HCT116 (cell line): ENCODE results near the gene TMEM178A. TPM values are rescaled to one million over a fixed set of nuclear protein-coding genes. Genes with fewer than 3 reads are reported as not detected.
"Not testable (repeated sequence)": the region's sequence is repeated elsewhere in the genome, so short reads cannot be mapped to it uniquely, and the experiment has no call there.

Experiments
- ATAC-seq: fragments of 200-7000 bp; cut with Tn5 transposase; 2 replicates; pipeline ENCODE4 v1.9.1; 2020; ENCODE audit warnings: mild to moderate bottlenecking, moderate library complexity
- BruUV-seq: library from RNA; stranded (reverse); fragments of 400-500 nt; replicated peaks from 2 replicates; lab custom pipeline; 2021; lab: Mats Ljungman, UMichigan
- CTCF ChIA-PET: fragments of 300-600 bp; sonication (Branson Sonifier 250); formaldehyde crosslinking; loops from one replicate; lab custom pipeline; 2021; ENCODE audit warnings: antibody characterized with exemption; lab: Charles Lee
- POLR2A ChIA-PET: fragments of 300-600, 350-600 bp; sonication (Branson Sonifier 250); formaldehyde crosslinking; loops from one replicate; lab custom pipeline; 2021; ENCODE audit warnings: antibody characterized with exemption; lab: Charles Lee
- RAD21 ChIA-PET, 2 experiments: fragments of 300-600 bp; sonication (Branson Sonifier 250); formaldehyde crosslinking; loops; one replicate each; lab custom pipeline; 2023; ENCODE audit warnings: low total read pairs in 2 of 2; ENCODE audit not compliant: uncharacterized antibody in 2 of 2, unreplicated experiment in 2 of 2, low non-redundant PET in 1 of 2; lab: Charles Lee
- DNase-seq: peaks from one replicate; pipeline ENCODE4 v3.0.0-alpha.2; 2010; ENCODE audit warnings: low read depth, low spot score
- H2AFZ ChIP-seq: fragments of 200-600 bp; shearing (Covaris generic), sonication (generic); 2 replicates; pipeline ENCODE4 v1.6.1; 2017; ENCODE audit warnings: low read depth, mixed run types, mixed read lengths, antibody characterized with exemption, low read length; ENCODE audit not compliant: poor library complexity, severe bottlenecking
- H3K27ac ChIP-seq: 2 replicates; pipeline ENCODE4 v1.5.1; 2012; ENCODE audit warnings: low read depth, low read length
- H3K27me3 ChIP-seq: fragments of 200-600 bp; sonication (generic); 2 replicates; pipeline ENCODE4 v1.6.1; 2016; ENCODE audit warnings: mixed run types, low read length, mixed read lengths; ENCODE audit not compliant: insufficient read depth
- H3K36me3 ChIP-seq, 2 experiments: fragments of 200-500 bp in 1 of 2; fragments of 200-600 bp in 1 of 2; sonication (Bioruptor generic) in 1 of 2; sonication (generic) in 1 of 2; 2 replicates each; pipeline versions ENCODE4 v1.5.1 to v1.6.1; 2014 to 2016; ENCODE audit warnings: low read length in 2 of 2, inconsistent platforms in 1 of 2, mixed read lengths in 1 of 2, mixed run types in 1 of 2; ENCODE audit not compliant: insufficient read depth in 2 of 2, control insufficient read depth in 1 of 2
- H3K4me1 ChIP-seq, 2 experiments: fragments of 200-600 bp in 1 of 2; sonication (generic) in 1 of 2; 2 replicates each; pipeline versions ENCODE4 v1.5.1 to v1.6.1; 2012 to 2017; ENCODE audit warnings: low read length in 2 of 2, inconsistent platforms in 1 of 2, mild to moderate bottlenecking in 1 of 2, mixed read lengths in 1 of 2, mixed run types in 1 of 2, moderate library complexity in 1 of 2; ENCODE audit not compliant: insufficient read depth in 2 of 2, control insufficient read depth in 1 of 2
- H3K4me2 ChIP-seq: fragments of 200-600 bp; sonication (generic); 2 replicates; pipeline ENCODE4 v1.6.1; 2017; ENCODE audit warnings: mixed run types, low read length, mixed read lengths
- H3K4me3 ChIP-seq, 2 experiments: fragments of 200-600 bp in 1 of 2; sonication (generic) in 1 of 2; replicated peaks in 1 of 2; 2 replicates each; pipeline ENCODE4 v1.5.1; 2011 to 2016; ENCODE audit warnings: low read length in 2 of 2, control low read depth in 1 of 2, low read depth in 1 of 2, mild to moderate bottlenecking in 1 of 2, mixed read lengths in 1 of 2, mixed run types in 1 of 2
- H3K79me2 ChIP-seq: fragments of 200-600 bp; sonication (generic); 2 replicates; pipeline ENCODE4 v1.6.1; 2017; ENCODE audit warnings: mild to moderate bottlenecking, mixed run types, low read length, moderate library complexity, mixed read lengths; ENCODE audit not compliant: insufficient read depth
- H3K9ac ChIP-seq: fragments of 200-600 bp; sonication (generic); 2 replicates; pipeline ENCODE4 v1.6.1; 2016; ENCODE audit warnings: low read length, mixed read lengths
- H3K9me2 ChIP-seq: fragments of 200-600 bp; sonication (generic), shearing (Covaris generic); 2 replicates; pipeline ENCODE4 v1.6.1; 2017; ENCODE audit warnings: mixed run types, mild to moderate bottlenecking, moderate library complexity; ENCODE audit not compliant: insufficient read depth
- H3K9me3 ChIP-seq, 2 experiments: fragments of 200-500 bp in 1 of 2; fragments of 200-600 bp in 1 of 2; sonication (Bioruptor generic) in 1 of 2; sonication (generic) in 1 of 2; 2 replicates each; pipeline ENCODE4 v1.6.1; 2014 to 2017; ENCODE audit warnings: low read length in 2 of 2, mixed read lengths in 2 of 2, inconsistent platforms in 1 of 2, low read depth in 1 of 2, mild to moderate bottlenecking in 1 of 2, mixed run types in 1 of 2, moderate library complexity in 1 of 2; ENCODE audit not compliant: control insufficient read depth in 1 of 2, insufficient read depth in 1 of 2
- H4K20me1 ChIP-seq: fragments of 200-600 bp; sonication (generic), shearing (Covaris generic); 2 replicates; pipeline ENCODE4 v1.6.1; 2017; ENCODE audit warnings: mixed run types, mild to moderate bottlenecking, moderate library complexity; ENCODE audit not compliant: insufficient read depth
- CBX3 ChIP-seq: IDR thresholded peaks from 2 replicates; pipeline ENCODE4 v1.6.1; 2012; ENCODE audit warnings: low read depth
- CEBPB ChIP-seq: IDR thresholded peaks from 2 replicates; pipeline ENCODE4 v1.6.1; 2012; ENCODE audit warnings: low read depth
- ELF1 ChIP-seq: IDR thresholded peaks from 2 replicates; pipeline ENCODE4 v1.6.1; 2012; ENCODE audit warnings: low read depth, borderline replicate concordance
- EZH2 ChIP-seq: fragments of 200-600 bp; sonication (generic); IDR thresholded peaks from 2 replicates; pipeline ENCODE4 v1.6.1; 2017; ENCODE audit warnings: antibody characterized with exemption, mixed run types
- EZH2phosphoT487 ChIP-seq: fragments of 200-600 bp; IDR thresholded peaks from 2 replicates; pipeline ENCODE4 v1.6.1; 2018; ENCODE audit warnings: antibody characterized with exemption, borderline replicate concordance
- POLR2AphosphoS5 ChIP-seq: IDR thresholded peaks from 2 replicates; pipeline ENCODE4 v1.6.1; 2011; ENCODE audit warnings: mild to moderate bottlenecking, low read depth, low read length, moderate library complexity
- RAD21 ChIP-seq: IDR thresholded peaks from 2 replicates; pipeline ENCODE4 v1.6.1; 2012; ENCODE audit warnings: low read depth, mild to moderate bottlenecking
- SP1 ChIP-seq: IDR thresholded peaks from 2 replicates; pipeline ENCODE4 v1.6.1; 2012; ENCODE audit warnings: low read depth
- TCF7L2 ChIP-seq: IDR thresholded peaks from 2 replicates; pipeline ENCODE4 v1.7.0; 2011; ENCODE audit warnings: borderline replicate concordance, inconsistent platforms; ENCODE audit not compliant: insufficient read depth, insufficient read length; ENCODE audit errors: extremely low read depth
- YY1 ChIP-seq: IDR thresholded peaks from 2 replicates; pipeline ENCODE4 v1.6.1; 2011; ENCODE audit warnings: low read length, low read depth, moderate library complexity, mild to moderate bottlenecking; ENCODE audit not compliant: insufficient replicate concordance; ENCODE audit errors: extremely low read depth
- ZBTB33 ChIP-seq: IDR thresholded peaks from 2 replicates; pipeline ENCODE4 v1.6.1; 2011; ENCODE audit warnings: mild to moderate bottlenecking, low read length, moderate library complexity; ENCODE audit not compliant: insufficient replicate concordance; ENCODE audit errors: extremely low read depth
- ZFX ChIP-seq: fragments of 450-650 bp; IDR thresholded peaks from 2 replicates; pipeline ENCODE4 v1.6.1; 2017
- ZNF274 ChIP-seq: fragments of 200-500 bp; sonication (Bioruptor generic); IDR thresholded peaks from 2 replicates; pipeline ENCODE4 v1.6.1; 2014; ENCODE audit warnings: mild to moderate bottlenecking, low read depth, low read length, inconsistent platforms
- intact Hi-C: fragments of 100-400 bp; cut with micrococcal nuclease; formaldehyde crosslinking; loops from 2 replicates; pipeline ENCODE4 v1.10.0; 2022
- total RNA-seq: library from RNA; stranded (reverse); gene quantifications from one replicate; pipeline ENCODE4 v1.2.1, GENCODE V29; 2021; ENCODE audit not compliant: unreplicated experiment

TMEM178A gene
- total RNA-seq, 1 experiment from 2014 or later: 1.3 TPM

GRCh38 chr2:39725401-39725800, 59.7 kb downstream of the TMEM178A start:
- H3K36me3 ChIP-seq: no peaks in the 10 kb centered on the region
- ATAC-seq: no peak
- no peak for TF ChIP-seq ZNF274
- no peak for TF ChIP-seq YY1
- no peak for TF ChIP-seq EZH2
- no peak for TF ChIP-seq POLR2AphosphoS5
- no peak for TF ChIP-seq EZH2phosphoT487
- TF ChIP-seq CBX3: no peak
- no peak for TF ChIP-seq ELF1
- no peak for TF ChIP-seq CEBPB
- TF ChIP-seq SP1: no peak
- no peak for TF ChIP-seq ZBTB33
- TF ChIP-seq TCF7L2: no peak
- no peak for TF ChIP-seq ZFX
- TF ChIP-seq RAD21: no peak
- no peak overlapping the region for H3K4me3 ChIP-seq
- 0 out of 2 replicates have a peak, but pooled peaks cover 6% of the 10 kb centered on the region for H3K27me3 ChIP-seq
- H3K9me3 ChIP-seq: no peaks in the 10 kb centered on the region
- H3K4me2 ChIP-seq: no peak overlapping the region
- DNase-seq: no peak
- BruUV-seq: no TSS peak
- ChIA-PET POLR2A (no interaction called here), RAD21 (no interaction called here), CTCF (no interaction called here)
- no peaks in the 10 kb centered on the region for H3K9me2 ChIP-seq
- no peaks in the 10 kb centered on the region for H4K20me1 ChIP-seq
- H3K9ac ChIP-seq: no peak overlapping the region
- no peak overlapping the region for H3K27ac ChIP-seq
- no peak overlapping the region for H2AFZ ChIP-seq
- 0 out of 4 replicates have a peak, but pooled peaks cover 0 to 3% of the 10 kb centered on the region in 2 experiments for H3K4me1 ChIP-seq
- no peaks in the 10 kb centered on the region for H3K79me2 ChIP-seq
- intact Hi-C loops: loop anchor here (10.0 kb wide), 1 partner anchor 661 kb away; no protein-coding TSS in a partner anchor

GRCh38 chr2:39728085-39728484, 62.4 kb downstream of the TMEM178A start:
- H3K4me1 ChIP-seq, H3K27me3 ChIP-seq, H3K27ac ChIP-seq, H4K20me1 ChIP-seq, H3K9me2 ChIP-seq, H2AFZ ChIP-seq, ATAC-seq, RAD21 ChIA-PET, DNase-seq, H3K4me2 ChIP-seq, H3K9me3 ChIP-seq, H3K9ac ChIP-seq, POLR2A ChIA-PET, H3K36me3 ChIP-seq, BruUV-seq, H3K4me3 ChIP-seq, H3K79me2 ChIP-seq: not testable (repeated sequence)
- CTCF ChIA-PET: interaction anchor here (1.1 to 3.6 kb wide), 3 partner anchors 10 to 348 kb away, joined by 3 to 22 read pairs (median 9); no protein-coding TSS in a partner anchor
- intact Hi-C loops: loop anchor here (1.0 to 10.0 kb wide), 2 partner anchors 215 to 663 kb away; no protein-coding TSS in a partner anchor
